HL-60/S4 treated with phorbol 12-myristate 13-acetate at 8.2 ng/mL for 4 days and 3 days (cell line): Measurements from ENCODE around the gene CEP126.
"Not testable (repeated sequence)": the region's sequence is repeated elsewhere in the genome, so short reads cannot be mapped to it uniquely, and the experiment has no call there.

Experiments
- in situ Hi-C: fragments of 300-500 bp; cut with MboI; formaldehyde crosslinking; loops from 2 replicates; pipeline ENCODE4 v1.15.0; 2022; ENCODE audit warnings: low sequenced_read_pairs

Gene CEP126

GRCh38 chr11:101931692-101932091 lies 16.9 kb downstream of the CEP126 start:
- in situ Hi-C loops = no loop called here

DNA sequence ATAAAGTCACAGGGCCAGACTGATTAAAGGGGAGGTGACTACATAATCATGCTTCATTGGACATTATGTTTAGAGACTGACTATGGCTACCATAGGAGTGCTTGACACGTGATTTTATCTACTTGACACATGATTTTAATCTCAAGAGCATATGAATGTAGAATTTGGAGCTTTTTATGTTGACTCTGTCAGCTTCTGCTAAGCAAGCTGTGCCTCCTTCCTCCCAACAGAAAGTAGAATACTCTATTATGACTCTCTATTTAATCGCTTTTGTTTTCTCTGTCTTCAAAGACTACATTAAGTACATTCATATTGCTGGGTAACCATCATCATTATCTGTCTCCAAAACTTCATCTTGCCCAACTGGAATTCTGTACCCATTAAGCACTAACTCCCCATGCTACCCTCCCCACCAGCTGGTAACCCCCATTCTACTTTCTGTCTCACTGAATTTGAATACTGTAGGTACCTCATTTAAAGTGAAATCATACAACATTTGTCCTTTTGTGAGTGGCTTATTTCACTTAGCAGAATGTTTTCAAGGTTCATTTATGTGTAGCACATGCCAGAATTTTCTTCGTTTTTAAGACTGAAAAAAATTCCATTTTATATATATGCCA lies 26.2 kb downstream of the CEP126 start:
- in situ Hi-C loops = no loop called here

DNA sequence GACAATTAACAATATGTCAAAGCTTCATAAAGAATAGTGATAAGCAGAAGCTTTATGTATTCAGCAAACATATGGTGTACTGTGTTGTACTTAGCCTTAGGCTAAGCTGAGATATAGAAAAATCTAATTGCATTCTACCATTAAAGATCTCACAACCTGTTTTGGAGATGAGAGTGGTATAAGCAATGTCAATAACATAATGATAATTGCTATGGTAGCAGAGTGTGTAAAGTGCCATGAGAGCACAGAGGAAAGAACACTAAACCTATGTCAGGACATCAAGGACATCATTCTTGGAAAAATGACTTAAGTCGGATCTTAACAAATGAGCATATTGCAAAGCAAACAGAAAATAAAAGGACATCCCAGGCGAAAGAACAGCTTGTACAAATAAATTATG lies 30.1 kb downstream of the CEP126 start:
- in situ Hi-C loops = no loop called here

DNA sequence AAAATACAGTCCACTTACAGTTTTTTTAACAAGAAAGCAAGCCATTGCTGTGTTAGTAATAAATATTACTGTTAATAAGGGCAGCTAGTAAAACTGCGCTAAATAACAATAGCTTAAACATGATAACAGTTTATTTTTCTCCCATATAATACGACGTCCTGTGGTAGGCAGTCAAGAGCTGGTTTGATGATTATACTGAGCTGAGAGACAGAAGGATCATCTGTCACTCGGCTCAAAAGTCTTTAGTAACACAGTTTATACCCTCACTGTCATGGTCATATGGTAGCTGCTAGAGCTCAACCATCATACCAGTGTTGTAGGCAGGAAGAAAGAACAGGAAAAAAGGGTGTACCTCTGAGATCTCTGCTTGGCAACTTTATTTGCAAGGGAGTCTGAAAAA lies 30.6 kb downstream of the CEP126 start:
- in situ Hi-C loops = no loop called here

GRCh38 chr11:101949680-101950220 lies 34.9 kb downstream of the CEP126 start:
- in situ Hi-C loops = no loop called here

GRCh38 chr11:101955278-101955677 lies 40.5 kb downstream of the CEP126 start:
- in situ Hi-C loops = no loop called here

- in situ Hi-C loops = no loop called here
Observed at GRCh38 chr11:101955701-101956100, 40.9 kb downstream of the CEP126 start.

DNA sequence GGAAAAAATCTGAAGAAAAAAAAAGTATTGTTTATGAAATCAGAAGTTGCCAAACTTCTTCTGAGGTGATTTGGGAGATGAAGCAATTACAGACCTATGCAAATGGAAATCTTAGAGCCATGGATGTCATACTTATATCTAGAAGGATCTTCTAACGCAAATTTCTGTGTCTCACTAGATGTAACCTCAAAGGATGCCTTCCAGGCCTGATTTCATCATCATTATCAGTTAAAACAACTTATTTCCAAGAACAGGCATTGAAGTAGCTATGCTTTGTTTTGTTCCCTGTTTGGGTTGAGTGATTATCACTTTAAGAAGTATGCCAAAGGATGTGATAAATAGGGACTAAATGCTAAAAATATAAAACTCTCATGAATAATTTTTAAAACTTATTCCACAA lies 45.4 kb downstream of the CEP126 start:
- in situ Hi-C loops = no loop called here

GRCh38 chr11:101964200-101964599 lies 49.4 kb downstream of the CEP126 start:
- in situ Hi-C loops = not testable (repeated sequence)

GRCh38 chr11:101974255-101974654 lies 59.4 kb downstream of the CEP126 start:
- in situ Hi-C loops = no loop called here

GRCh38 chr11:101974771-101975170 lies 60.0 kb downstream of the CEP126 start:
- in situ Hi-C loops = no loop called here

DNA sequence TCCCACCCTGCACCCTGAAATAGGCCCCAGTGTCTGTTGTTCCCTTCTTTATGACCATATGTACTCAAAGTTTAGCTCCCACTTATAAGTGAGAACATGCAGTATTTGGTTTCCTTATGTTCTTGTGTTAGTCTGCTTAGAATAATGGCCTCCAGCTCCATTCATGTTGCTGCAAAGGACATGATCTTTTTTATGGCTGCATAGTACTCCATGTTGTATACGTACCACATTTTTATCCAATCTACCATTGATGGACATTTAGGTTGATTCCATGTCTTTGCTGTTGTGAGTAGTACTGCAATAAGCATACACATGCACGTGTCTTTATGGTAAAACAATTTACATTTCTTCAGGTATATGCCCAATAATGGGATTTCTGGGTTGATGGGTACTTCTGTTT lies 60.9 kb downstream of the CEP126 start:
- in situ Hi-C loops = no loop called here

DNA sequence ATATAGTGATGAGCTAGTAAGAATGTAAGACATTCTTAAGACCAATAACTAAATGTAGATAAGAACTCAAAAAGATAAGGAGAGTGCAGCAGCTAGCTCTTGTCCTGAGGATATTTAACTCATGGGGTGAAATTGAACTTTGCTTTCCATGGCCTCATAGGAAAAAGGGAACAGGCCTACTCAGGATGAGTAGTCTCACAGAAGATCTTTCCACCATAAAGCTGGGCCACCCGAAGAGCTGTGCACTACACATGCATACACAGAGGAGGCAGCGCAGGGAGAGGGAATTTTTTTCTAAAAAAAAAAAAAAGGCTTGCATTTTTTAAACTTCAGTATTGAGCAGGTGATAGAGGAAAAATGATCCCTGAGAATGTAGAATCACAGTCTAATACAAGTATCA lies 72.6 kb downstream of the CEP126 start:
- in situ Hi-C loops = no loop called here

- in situ Hi-C loops = no loop called here
Observed at GRCh38 chr11:101993172-101993571, 78.4 kb downstream of the CEP126 start.

DNA sequence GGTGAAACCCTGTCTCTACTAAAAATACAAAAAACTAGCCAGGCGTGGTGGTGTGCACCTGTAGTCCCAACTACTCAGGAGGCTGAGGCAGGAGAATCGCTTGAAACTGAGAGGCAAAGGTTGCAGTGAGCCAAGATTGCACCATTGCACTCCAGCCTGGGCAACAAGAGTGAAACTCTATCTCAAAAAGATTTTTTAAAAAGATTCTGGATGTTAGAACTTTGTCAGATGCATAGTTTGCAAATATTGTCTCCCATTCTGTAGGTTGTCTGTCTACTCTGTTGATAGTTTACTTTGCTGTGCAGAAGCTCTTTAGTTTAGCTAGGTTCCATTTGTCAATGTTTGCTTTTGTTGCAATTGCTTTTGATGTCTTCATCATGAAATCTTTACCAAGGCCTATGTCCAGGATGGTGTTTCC lies 79.3 kb downstream of the CEP126 start:
- in situ Hi-C loops = not testable (repeated sequence)

DNA sequence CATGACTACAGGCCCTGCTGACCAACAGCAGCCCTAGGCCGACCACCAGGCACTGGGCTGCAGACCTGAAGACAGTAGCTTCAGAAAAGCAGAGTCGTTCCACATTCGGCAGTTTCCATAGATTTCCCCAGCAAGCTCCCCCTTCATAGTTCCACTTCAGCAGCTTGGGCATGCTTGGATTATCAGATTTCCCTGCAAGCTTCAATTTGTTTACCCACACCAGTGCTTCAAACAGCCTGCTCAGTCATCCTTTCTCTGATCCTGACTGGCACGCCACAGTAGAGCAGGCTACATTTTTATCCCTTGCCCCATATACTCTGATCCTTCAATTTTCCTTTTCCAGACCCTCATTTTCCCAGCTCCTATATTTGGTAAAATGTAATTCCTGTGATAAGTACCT lies 81.3 kb downstream of the CEP126 start:
- in situ Hi-C loops = no loop called here

GRCh38 chr11:102001657-102002338 lies 87.0 kb downstream of the CEP126 start:
- in situ Hi-C loops = no loop called here

GRCh38 chr11:102004220-102004619 lies 89.4 kb downstream of the CEP126 start:
- in situ Hi-C loops = no loop called here

DNA sequence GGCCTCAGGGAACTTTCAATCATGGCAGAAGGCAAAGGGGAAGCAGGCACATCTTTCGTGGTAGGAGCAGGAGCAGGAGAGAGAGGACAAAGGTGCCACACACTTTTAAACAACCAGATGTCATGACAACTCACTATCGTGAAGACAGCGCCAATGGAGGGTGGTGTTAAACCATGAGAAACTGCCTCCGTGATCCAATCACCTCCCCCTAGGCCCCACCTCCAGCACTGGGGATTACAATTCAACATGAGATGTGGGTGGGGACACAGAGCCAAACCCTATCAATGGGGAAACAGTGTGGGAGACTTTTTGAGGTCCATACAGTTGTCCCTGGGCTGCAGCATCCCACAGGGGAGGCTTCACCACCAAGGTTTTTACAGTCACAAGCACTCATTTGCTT lies 90.5 kb downstream of the CEP126 start:
- in situ Hi-C loops = no loop called here

DNA sequence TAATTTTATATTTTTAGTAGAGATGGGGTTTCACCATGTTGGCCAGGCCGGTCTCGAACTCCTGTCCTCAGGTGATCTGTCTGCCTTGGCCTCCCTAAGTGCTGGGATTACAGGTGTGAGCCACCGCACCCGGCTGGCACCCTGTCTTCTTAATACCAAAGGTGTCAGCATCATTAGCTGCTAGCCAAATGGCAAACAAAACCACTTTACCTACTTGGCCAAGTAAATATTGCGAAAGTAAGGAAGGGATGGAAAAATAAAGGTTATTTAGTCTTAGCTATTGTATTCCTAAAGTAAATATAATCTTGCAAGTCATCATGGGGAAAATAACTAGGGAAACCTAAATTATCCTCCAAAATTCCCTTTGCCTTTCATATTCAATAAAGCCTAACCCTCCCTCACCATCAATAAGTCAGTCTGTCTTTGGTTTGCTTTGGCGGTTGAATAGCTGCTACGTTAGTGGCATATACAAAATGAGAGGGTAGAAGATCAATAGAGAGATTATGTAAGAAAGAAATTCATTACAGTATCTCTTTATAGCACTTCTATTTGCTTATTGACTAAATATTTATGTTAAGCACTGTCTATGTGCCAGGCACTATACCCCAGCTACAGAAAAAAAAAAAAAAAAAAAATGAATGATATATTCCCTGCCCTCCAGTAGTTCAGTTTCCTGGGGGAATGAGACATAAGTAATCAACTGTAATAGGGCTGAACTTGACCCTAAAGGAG lies 92.2 kb downstream of the CEP126 start:
- in situ Hi-C loops = no loop called here

DNA sequence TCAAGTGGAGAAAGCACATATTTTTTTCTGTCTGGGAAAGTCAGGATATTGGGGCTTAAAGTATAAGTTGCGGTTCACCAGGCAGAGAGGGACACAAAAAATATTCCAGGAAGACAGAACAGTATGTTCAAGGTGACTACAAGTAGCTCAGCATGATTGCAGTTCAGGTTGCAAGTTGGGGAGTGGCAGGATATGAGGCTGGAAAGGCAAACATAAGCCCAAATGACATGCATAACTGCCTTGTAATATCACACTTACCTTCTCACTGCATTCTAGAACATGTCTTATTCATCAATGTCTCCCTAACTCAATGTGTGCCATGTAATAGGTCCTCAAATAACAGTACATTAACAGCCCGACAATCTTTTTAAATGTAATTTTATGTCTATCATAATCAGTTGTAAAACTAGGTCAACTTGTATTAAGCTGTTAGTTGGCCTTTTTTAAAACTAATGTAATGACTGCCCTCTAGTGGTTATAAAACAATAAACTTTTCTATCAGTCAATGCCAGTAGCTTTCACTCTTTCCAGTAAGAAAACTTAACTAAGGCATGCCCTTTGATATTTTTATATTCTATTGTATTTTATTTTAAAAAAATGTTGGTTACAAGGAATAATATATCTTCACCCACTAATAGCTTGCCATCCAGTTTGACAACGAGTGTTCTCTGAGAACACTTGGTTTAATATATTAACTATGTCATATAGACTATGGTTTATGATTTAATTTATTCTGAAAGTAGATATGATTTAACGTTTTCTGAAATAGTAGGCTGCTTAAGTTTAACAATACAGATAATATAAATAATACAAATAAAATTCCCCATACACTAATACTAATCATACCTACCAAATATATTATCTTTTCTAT lies 93.0 kb downstream of the CEP126 start:
- in situ Hi-C loops = no loop called here
